ENCODE results near the gene FOXB1. TPM values are rescaled to one million over a fixed set of nuclear protein-coding genes. Genes with fewer than 3 reads are reported as not detected.

The FOXB1 gene
- not detected in 2 replicates for total RNA-seq

GRCh38 chr15:60004009-60004845, at the start of gene FOXB1:
TSS of gene FOXB1 (plus strand) at chr15:60004311. CDS start at chr15:60004964, 653 bp downstream.

All from regular cardiac myocyte (primary cell).